DMS114 treated with DMSO at 0.1 percent for 48 hours (cell line): ENCODE data around the gene ZNF573.
"Not testable (repeated sequence)": the region's sequence is repeated elsewhere in the genome, so short reads cannot be mapped to it uniquely, and the experiment has no call there.

ENCODE experiments used
- DNase-seq: peaks from one replicate; lab custom pipeline; 2025; ENCODE audit not compliant: unreplicated experiment; lab: John Stamatoyannopoulos, UW

Gene ZNF573

DNA sequence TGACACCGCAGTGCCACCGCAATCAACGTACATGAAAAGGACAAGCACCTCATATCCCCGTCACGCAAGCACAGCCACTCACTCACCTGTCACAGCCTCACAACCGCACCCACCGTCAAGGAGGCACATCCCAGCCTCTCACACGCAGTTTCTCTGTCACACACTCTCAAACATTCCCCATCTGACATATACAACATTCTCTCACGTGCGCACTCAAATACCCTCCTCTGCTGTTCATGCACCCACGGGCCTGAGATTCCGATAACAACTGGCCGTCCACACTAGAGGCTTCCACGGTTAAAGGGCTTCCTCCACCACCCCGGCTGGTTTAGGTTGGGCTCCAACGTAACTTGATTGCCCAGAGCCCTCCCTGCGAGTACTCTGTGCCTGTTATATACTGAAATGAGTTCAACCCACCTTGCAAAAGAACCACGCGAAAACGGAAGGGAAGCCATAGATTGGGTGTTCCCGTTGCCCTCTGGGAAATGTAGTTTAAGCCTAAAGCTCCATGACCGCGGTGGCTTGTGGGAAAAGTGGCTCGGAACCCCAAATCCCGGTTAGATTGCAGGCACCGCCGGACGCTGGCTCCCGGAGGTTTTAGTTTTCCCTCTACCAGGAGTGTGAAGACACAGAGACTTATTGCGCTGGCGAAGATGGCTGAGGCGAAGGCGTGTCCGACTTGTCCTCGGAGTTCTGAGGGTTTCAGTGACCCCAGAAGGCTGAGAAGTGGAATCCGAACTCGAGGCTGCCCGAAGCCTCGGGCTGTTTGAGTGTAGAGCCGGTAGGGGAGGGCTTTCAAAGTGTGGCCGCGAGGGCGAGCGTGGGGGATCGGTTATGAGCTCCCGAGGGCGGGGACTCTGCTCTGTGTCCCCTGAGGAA, at the start of gene ZNF573:
Gene ZNF573 (minus strand): TSS at position 460 of the 879 bp plus-strand sequence. CDS start 5,857 bp downstream, outside the sequence.
- DNase-seq = peak; percentile 89

DNA sequence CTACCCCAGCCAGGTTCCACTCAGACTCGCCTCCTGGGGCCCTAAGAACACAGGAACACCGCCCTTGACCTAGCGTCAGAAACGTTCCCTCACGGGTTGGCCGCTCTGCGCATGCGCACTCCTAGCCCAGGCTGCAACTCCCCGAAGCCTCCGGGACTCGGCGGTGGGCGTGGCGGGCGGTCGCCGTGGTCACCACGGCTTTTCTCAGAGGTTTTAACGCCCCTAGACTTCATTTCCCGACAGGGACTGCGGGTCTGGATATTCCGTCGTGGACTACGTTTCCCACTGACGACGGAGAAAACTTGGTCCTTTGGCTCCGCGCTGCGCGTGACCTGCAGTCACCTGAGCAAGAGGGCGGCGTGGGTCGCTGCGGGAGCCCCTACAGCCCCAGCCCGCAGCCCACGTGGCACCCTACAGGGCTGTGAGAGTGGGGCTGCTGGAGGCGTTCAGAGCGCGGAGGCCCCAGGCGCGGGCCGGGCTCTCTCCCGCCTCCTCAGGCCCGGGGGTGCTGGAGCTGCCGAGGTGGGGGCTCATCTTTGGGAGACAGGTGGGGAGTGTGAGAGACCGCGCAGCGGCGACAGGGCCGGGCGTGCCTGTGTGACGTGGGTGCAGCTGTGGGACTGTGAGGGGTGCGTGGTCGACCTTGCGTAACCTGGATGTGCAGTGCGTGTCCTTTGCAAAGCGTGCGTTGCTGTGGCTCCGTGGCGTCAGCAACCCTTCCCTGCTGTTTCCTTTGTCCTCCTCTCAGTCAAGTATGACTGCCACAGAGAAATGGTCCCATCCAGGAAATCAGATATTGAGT, 38.0 kb upstream of the ZNF573 start:
- peak; percentile 86 for DNase-seq

DNA sequence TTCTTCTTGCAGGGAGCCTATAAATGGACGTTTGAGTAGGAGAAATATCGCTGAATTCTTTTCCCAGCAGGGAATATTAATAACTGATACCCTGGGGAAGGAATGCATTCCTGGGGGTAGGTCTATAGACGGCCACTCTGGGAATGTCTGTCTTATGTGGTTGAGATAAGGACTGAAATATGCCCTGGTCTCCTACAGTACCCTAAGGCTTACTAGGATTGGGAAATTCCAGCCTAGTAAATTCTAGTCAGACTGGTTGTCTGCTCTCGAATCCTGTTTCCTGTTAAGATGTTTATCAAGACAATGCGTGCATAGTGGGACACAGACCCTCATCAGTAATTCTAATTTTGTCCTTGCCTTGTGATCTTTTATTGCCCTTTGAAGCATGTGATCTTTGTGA, 36.2 kb upstream of the ZNF573 start:
- not testable (repeated sequence) for DNase-seq

DNA sequence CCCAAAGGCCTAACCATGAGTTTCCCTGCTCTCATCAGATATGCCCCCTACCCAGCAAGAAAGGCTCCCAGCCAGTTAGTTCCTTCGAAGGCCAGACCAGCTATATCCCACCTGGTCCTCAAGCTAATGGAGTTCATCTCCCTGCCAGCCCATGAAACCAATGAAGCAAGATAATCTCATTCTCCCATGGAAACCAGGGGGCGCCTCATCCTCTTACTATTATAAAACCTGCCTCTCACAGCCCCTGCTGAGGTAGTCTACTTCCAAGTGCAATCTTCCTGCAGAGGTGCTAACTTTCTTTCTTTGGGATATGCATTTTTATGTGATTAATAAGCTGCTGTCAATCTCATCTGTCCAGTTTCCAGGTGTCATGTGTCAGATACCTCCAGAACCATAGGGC, 34.0 kb upstream of the ZNF573 start:
- DNase-seq = no peak

DNA sequence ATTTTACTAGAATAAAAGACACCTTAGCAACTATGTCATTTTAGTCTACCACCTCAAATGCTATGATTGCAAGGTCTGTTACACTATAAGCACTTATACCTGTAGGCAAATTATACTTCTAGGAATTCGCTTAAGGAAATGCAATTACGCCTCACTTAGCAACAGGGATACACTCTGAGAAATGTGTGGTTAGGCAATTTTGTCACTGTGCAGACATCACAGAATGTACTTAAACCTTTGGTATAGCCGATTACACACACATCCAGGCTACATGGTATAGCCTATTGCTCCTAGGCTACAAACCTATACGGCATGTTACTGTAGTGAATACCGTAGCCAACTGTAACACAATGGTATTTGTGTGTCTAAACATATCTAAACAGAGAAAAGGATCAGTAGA, 30.0 kb upstream of the ZNF573 start:
- no peak for DNase-seq

GRCh38 chr19:37803249-37803840, 24.0 kb upstream of the ZNF573 start:
- no peak for DNase-seq

- DNase-seq = no peak
These were observed 11.0 kb upstream of the ZNF573 start for GRCh38 chr19:37790244-37790925.

DNA sequence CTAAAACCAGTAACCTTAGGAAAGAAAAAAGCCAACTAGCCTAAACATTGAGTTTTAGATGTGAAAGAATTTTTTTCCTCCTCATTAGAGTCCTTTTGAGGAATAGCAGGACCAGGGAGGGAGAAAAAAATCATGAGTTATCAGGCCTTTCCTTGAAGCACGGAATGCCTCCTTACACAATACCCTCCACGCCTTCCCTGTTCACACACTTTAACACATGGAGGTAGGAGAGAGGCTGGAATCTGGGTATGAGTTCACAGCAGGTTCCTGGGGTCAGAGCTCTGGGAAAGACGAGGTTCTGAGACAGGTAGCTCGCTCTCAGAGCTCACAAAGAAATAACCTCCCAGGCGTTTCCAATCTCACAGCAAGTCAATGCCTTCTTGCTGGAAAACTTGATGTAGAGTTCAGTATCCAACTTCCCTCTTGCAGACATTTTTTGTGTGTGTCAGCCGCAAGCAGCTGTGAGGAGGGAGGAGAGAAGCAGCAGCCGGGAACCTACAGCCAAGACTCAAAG, 716 bp downstream of the ZNF573 start:
- no peak for DNase-seq

GRCh38 chr19:37770985-37771384, 8.4 kb downstream of the ZNF573 start:
- no peak for DNase-seq

DNA sequence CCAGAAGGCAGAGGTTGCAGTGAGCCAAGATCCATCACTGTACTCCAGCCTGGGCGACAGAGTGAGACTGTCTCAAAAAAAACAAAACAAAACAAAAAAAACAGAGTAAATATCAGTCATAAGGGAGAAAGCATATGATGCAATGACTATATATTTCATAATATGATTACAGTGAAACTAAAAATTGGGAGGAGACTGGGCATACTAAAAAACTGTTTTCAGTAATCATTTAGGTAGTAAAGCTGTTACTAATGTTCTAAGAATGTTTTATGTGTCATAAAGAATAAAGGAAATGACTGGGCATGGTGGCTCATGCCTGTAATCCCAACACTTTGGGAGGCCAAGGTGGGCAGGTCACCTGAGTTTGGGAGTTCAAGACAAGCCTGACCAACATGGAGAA, 15.9 kb downstream of the ZNF573 start:
- DNase-seq = no peak

- DNase-seq = not testable (repeated sequence)
These were observed 21.7 kb downstream of the ZNF573 start for GRCh38 chr19:37757683-37758082.

DNA sequence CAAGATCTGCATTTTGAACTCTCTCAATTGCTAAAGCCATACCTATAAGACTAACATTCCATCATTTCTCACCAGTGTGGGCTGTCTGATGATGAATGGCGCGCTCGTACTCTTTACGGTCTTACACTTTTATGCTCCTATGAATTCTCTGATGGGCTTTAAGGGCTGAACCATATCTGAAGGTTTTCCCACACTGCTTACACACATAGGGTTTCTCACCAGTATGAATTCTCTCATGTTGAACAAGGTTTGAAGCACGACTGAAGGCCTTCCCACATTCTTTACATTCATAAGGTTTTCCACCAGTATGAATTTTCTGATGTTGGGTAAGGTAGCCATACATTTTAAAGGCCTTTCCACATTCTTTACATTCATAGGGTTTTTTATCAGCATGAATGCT, 41.0 kb downstream of the ZNF573 start:
- DNase-seq = no peak

DNA sequence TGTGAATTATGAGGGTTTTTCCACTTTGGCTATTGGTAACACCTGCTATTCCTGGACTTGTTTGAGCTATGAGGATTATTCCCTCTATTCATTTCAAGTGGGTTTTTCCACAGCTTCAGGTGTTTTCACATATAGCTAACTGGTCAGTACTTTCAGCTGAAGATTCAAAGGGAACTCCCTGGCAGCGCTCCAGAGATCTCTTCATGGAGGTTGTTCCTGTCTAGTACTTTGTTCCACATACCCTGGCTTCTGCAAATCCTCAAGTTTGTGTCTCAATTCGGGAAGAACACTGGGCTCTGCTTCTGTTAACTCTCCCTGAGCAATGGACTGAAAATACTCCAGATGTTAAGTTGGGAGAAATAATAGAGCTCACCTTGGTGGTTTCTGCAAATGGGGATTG, 54.2 kb downstream of the ZNF573 start:
- DNase-seq = no peak

DNA sequence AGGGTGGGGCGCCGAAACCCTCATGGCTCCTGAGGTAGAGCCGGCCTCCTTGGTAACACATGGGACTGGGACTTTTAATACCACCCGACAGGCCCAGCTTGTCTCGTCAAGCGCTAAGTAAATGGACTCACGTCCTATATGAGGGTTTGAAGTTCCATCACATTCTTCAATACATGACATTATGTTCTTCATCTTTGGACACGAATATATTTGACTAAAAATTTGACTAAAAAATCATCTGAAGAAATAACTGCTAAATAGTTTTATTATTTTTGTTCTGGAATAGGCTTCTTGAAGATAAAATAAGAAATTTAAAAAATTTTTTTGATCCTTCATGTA, 59.5 kb downstream of the ZNF573 start:
- DNase-seq = no peak

- peak; percentile 94 for DNase-seq
These were observed 60.1 kb downstream of the ZNF573 start, which contains the start of gene ZNF607 for GRCh38 chr19:37719111-37719926. Gene ZNF607 (minus strand): TSS chr19:37719761. CDS start chr19:37711618, 8,143 bp downstream.

- DNase-seq = no peak
These were observed 61.1 kb downstream of the ZNF573 start for GRCh38 chr19:37718304-37718703.

- no peak for DNase-seq
These were observed 63.2 kb downstream of the ZNF573 start for GRCh38 chr19:37716140-37716539.

GRCh38 chr19:37706052-37706605, 73.3 kb downstream of the ZNF573 start:
- no peak for DNase-seq

- no peak for DNase-seq
These were observed 80.3 kb downstream of the ZNF573 start for GRCh38 chr19:37699057-37699456.

GRCh38 chr19:37698216-37698615, 81.2 kb downstream of the ZNF573 start:
- no peak for DNase-seq
